ENCODE results near the gene TSPAN16. TPM values are rescaled to one million over a fixed set of nuclear protein-coding genes. Genes with fewer than 3 reads are reported as not detected.
"Not testable (repeated sequence)": the region's sequence is repeated elsewhere in the genome, so short reads cannot be mapped to it uniquely, and the experiment has no call there.

Gene TSPAN16
- total RNA-seq, 1 experiment from 2014 or later = not detected

- Histone ChIP-seq H3K36me3 (ENCODE audit: insufficient read depth, low read length, poor library complexity, severe bottlenecking) (peaks cover 35% of the 10 kb centered on the region), H3K9me3 (ENCODE audit: low read depth, low read length, poor library complexity, severe bottlenecking) (no peaks in the 10 kb centered on the region), H3K4me3 (ENCODE audit: low read depth, low read length, poor library complexity, severe bottlenecking) (no peak overlapping the region), H3K27ac (ENCODE audit: low read depth, low read length, poor library complexity, severe bottlenecking) (no peak overlapping the region), H3K4me1 (ENCODE audit: insufficient read depth, low read length, poor library complexity, severe bottlenecking) (no peaks in the 10 kb centered on the region), H3K27me3 (replicated peaks; ENCODE audit: insufficient read depth, low read depth, low read length, poor library complexity) (no peaks in the 10 kb centered on the region)
- POLR2A ChIA-PET (ENCODE audit: low non-redundant PET) = no interaction called here
- intact Hi-C loops (cut with micrococcal nuclease; ENCODE audit: unreplicated experiment) = no loop called here
- BruUV-seq (replicated peaks) = no TSS peak
- no peak for DNase-seq (ENCODE audit: low spot score)
- CTCF ChIA-PET = no interaction called here
- TF ChIP-seq CTCF (conservative IDR thresholded peaks at IDR 0.05; ENCODE audit: low read depth, low read length) = no peak
- no peak for TF ChIP-seq EZH2 (IDR thresholded peaks at IDR 0.05; ENCODE audit: borderline replicate concordance, low read depth, low read length, poor library complexity, severe bottlenecking)
These were observed 35.5 kb downstream of the TSPAN16 start for GRCh38 chr19:11331502-11331901.

DNA sequence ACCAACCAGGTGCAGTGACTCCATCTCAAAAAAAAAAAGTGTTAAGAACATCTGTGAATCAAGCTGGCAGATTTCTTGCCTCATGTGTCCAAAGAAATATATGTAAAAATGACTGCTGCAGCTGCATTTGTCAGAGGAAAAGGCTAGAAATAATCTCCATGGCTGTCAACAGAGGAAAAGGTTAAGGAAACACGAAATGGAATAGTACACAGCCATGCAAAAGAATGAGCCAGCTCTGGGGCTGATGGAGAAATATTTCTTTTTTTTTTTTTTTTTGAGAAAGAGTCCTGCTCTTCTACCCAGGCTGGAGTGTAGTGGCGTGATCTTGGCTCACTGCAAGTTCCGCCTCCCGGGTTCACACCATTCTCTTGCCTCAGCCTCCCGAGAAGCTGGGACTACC, 36.9 kb downstream of the TSPAN16 start:
- TF ChIP-seq CTCF (conservative IDR thresholded peaks at IDR 0.05; ENCODE audit: low read depth, low read length) (no peak), EZH2 (IDR thresholded peaks at IDR 0.05; ENCODE audit: borderline replicate concordance, low read depth, low read length, poor library complexity, severe bottlenecking) (no peak)
- ChIA-PET POLR2A (ENCODE audit: low non-redundant PET) (interaction anchor here (0.6 kb wide), 1 partner anchor 93 kb away, joined by 3 read pairs; no protein-coding TSS in a partner anchor), CTCF (no interaction called here)
- H3K4me1 ChIP-seq (ENCODE audit: insufficient read depth, low read length, poor library complexity, severe bottlenecking) = no peaks in the 10 kb centered on the region
- no peak for DNase-seq (ENCODE audit: low spot score)
- no TSS peak for BruUV-seq (replicated peaks)
- no peaks in the 10 kb centered on the region for H3K27me3 ChIP-seq (replicated peaks; ENCODE audit: insufficient read depth, low read depth, low read length, poor library complexity)
- no peaks in the 10 kb centered on the region for H3K9me3 ChIP-seq (ENCODE audit: low read depth, low read length, poor library complexity, severe bottlenecking)
- intact Hi-C loops (cut with micrococcal nuclease; ENCODE audit: unreplicated experiment) = no loop called here
- peaks cover 35% of the 10 kb centered on the region for H3K36me3 ChIP-seq (ENCODE audit: insufficient read depth, low read length, poor library complexity, severe bottlenecking)
- no peak overlapping the region for H3K4me3 ChIP-seq (ENCODE audit: low read depth, low read length, poor library complexity, severe bottlenecking)
- H3K27ac ChIP-seq (ENCODE audit: low read depth, low read length, poor library complexity, severe bottlenecking) = no peak overlapping the region

DNA sequence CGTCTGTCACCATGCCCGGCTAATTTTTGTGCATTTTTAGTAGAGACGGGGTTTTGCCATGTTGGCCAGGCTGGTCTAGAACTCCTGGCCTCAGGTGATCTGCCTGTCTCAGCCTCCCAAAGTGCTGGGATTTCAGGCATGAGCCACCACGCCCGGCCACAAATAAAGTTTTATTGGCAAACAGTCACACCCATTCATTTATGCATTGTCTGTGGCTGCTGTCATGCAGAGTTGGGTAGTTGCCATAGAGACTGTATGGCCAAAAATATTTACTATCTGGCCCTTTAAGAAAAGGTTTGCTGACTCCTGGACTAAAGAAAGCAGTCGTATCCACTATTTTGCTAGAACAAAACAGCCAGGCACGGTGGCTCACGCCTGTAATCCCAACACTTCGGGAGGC, 37.9 kb downstream of the TSPAN16 start:
- H3K4me3 ChIP-seq (ENCODE audit: low read depth, low read length, poor library complexity, severe bottlenecking); BruUV-seq (replicated peaks); H3K27ac ChIP-seq (ENCODE audit: low read depth, low read length, poor library complexity, severe bottlenecking); H3K27me3 ChIP-seq (replicated peaks; ENCODE audit: insufficient read depth, low read depth, low read length, poor library complexity); H3K9me3 ChIP-seq (ENCODE audit: low read depth, low read length, poor library complexity, severe bottlenecking); CTCF ChIA-PET; intact Hi-C loops (cut with micrococcal nuclease; ENCODE audit: unreplicated experiment); DNase-seq (ENCODE audit: low spot score); POLR2A ChIA-PET (ENCODE audit: low non-redundant PET); H3K4me1 ChIP-seq (ENCODE audit: insufficient read depth, low read length, poor library complexity, severe bottlenecking): not testable (repeated sequence)
- H3K36me3 ChIP-seq (ENCODE audit: insufficient read depth, low read length, poor library complexity, severe bottlenecking) = peaks cover 35% of the 10 kb centered on the region

DNA sequence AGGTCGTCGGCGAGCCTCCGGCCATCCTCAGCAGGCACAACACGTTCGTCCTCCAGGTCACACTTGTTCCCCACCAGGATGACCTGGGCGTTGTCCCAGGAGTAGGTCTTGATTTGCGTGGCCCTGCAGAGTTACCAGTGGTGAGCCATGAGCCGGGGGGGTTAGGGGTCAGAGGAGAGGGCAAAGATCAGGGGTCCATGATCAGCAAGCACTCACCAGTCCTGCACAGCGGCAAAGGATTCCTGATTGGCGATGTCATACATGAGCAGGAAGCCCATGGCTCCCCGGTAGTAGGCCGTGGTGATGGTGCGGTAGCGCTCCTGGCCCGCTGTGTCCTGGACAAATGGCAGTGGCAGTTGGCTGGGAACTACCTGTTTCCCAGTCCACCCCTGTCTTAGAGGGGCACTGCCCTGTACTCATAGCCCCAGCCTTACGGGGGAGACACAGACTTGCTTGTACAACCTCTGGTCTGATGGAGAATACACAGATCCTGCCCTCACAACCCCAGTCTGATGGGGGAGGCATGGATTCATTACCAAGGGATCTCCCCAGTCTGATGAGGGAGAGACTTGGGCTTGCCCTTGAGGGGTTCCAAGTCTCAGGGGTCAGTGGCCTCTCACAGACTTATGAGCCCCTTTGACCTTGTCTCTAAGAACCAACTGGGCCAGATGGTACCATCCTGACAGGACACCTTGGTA, 39.6 kb downstream of the TSPAN16 start:
- intact Hi-C loops (cut with micrococcal nuclease; ENCODE audit: unreplicated experiment) = loop anchor here (5.0 kb wide), 1 partner anchor 263 kb away; no protein-coding TSS in a partner anchor
- H3K4me1 ChIP-seq (ENCODE audit: insufficient read depth, low read length, poor library complexity, severe bottlenecking) = no peaks in the 10 kb centered on the region
- ChIA-PET CTCF (no interaction called here), POLR2A (ENCODE audit: low non-redundant PET) (no interaction called here)
- H3K9me3 ChIP-seq (ENCODE audit: low read depth, low read length, poor library complexity, severe bottlenecking) = no peaks in the 10 kb centered on the region
- H3K4me3 ChIP-seq (ENCODE audit: low read depth, low read length, poor library complexity, severe bottlenecking) = no peak overlapping the region
- no peak overlapping the region for H3K27ac ChIP-seq (ENCODE audit: low read depth, low read length, poor library complexity, severe bottlenecking)
- no TSS peak for BruUV-seq (replicated peaks)
- TF ChIP-seq EZH2 (IDR thresholded peaks at IDR 0.05; ENCODE audit: borderline replicate concordance, low read depth, low read length, poor library complexity, severe bottlenecking) (no peak), CTCF (conservative IDR thresholded peaks at IDR 0.05; ENCODE audit: low read depth, low read length) (no peak)
- DNase-seq (ENCODE audit: low spot score) = no peak
- no peaks in the 10 kb centered on the region for H3K27me3 ChIP-seq (replicated peaks; ENCODE audit: insufficient read depth, low read depth, low read length, poor library complexity)
- H3K36me3 ChIP-seq (ENCODE audit: insufficient read depth, low read length, poor library complexity, severe bottlenecking) = peaks cover 35% of the 10 kb centered on the region
